HCT116 (cell line): ENCODE data around the gene ACKR3.

Source experiments
- CBX3 ChIP-seq: IDR thresholded peaks from 2 replicates; pipeline ENCODE4 v1.6.1; 2012; ENCODE audit warnings: low read depth
- CEBPB ChIP-seq: IDR thresholded peaks from 2 replicates; pipeline ENCODE4 v1.6.1; 2012; ENCODE audit warnings: low read depth
- CTCF ChIP-seq, 3 experiments: fragments of 200-600 bp in 1 of 3; sonication (generic) in 1 of 3; IDR thresholded peaks in 2 of 3; conservative IDR thresholded peaks in 1 of 3; 2 replicates each; pipeline ENCODE4 v1.5.1; 2012 to 2017; ENCODE audit warnings: low read depth in 2 of 3, low read length in 2 of 3, antibody characterized with exemption in 1 of 3, borderline replicate concordance in 1 of 3, control low read depth in 1 of 3, mild to moderate bottlenecking in 1 of 3, mixed read lengths in 1 of 3, mixed run types in 1 of 3, moderate library complexity in 1 of 3; ENCODE audit not compliant: insufficient read depth in 1 of 3
- EZH2 ChIP-seq: fragments of 200-600 bp; sonication (generic); IDR thresholded peaks from 2 replicates; pipeline ENCODE4 v1.6.1; 2017; ENCODE audit warnings: antibody characterized with exemption, mixed run types
- POLR2A ChIP-seq: IDR thresholded peaks from 2 replicates; pipeline ENCODE4 v1.7.0; 2011; ENCODE audit warnings: borderline replicate concordance; ENCODE audit not compliant: insufficient read depth, insufficient read length; ENCODE audit errors: extremely low read depth
- REST ChIP-seq: IDR thresholded peaks from 2 replicates; pipeline ENCODE4 v1.6.1; 2012; ENCODE audit warnings: low read depth
- SIN3A ChIP-seq: IDR thresholded peaks from 2 replicates; pipeline ENCODE4 v1.6.1; 2012; ENCODE audit warnings: low read depth
- SP1 ChIP-seq: IDR thresholded peaks from 2 replicates; pipeline ENCODE4 v1.6.1; 2012; ENCODE audit warnings: low read depth
- SRF ChIP-seq: IDR thresholded peaks from 2 replicates; pipeline ENCODE4 v1.6.1; 2012; ENCODE audit warnings: low read depth
- TCF7L2 ChIP-seq: IDR thresholded peaks from 2 replicates; pipeline ENCODE4 v1.7.0; 2011; ENCODE audit warnings: borderline replicate concordance, inconsistent platforms; ENCODE audit not compliant: insufficient read depth, insufficient read length; ENCODE audit errors: extremely low read depth
- YY1 ChIP-seq: IDR thresholded peaks from 2 replicates; pipeline ENCODE4 v1.6.1; 2011; ENCODE audit warnings: low read length, low read depth, moderate library complexity, mild to moderate bottlenecking; ENCODE audit not compliant: insufficient replicate concordance; ENCODE audit errors: extremely low read depth
- ZNF274 ChIP-seq: fragments of 200-500 bp; sonication (Bioruptor generic); IDR thresholded peaks from 2 replicates; pipeline ENCODE4 v1.6.1; 2014; ENCODE audit warnings: mild to moderate bottlenecking, low read depth, low read length, inconsistent platforms

- TF ChIP-seq CTCF (IDR thresholded peaks at IDR 0.05 in 2 of 3, conservative IDR thresholded peaks at IDR 0.05 in 1 of 3; ENCODE audit: borderline replicate concordance in 1 of 3, insufficient read depth in 1 of 3, low read depth in 2 of 3, low read length in 2 of 3) = no peak
- no peak for TF ChIP-seq CBX3
- no peak for TF ChIP-seq EZH2
- no peak for TF ChIP-seq ZNF274
- TF ChIP-seq TCF7L2 = no peak
- no peak for TF ChIP-seq POLR2A
- no peak for TF ChIP-seq CEBPB
- TF ChIP-seq SP1 = no peak
- TF ChIP-seq REST = no peak
- TF ChIP-seq SRF = no peak
- TF ChIP-seq YY1 = no peak
- TF ChIP-seq SIN3A = no peak
Observed at GRCh38 chr2:236550701-236551465, 18.7 kb upstream of the ACKR3 start.
